NCI-H748 (cell line): ENCODE data around the gene OXNAD1.
A peak's percentile ranks its signal among the peaks of the same experiment; 100 is the strongest.
"Not testable (repeated sequence)": the region's sequence is repeated elsewhere in the genome, so short reads cannot be mapped to it uniquely, and the experiment has no call there.

Experiments
- DNase-seq: peaks from one replicate; lab custom pipeline; 2025; ENCODE audit not compliant: unreplicated experiment; lab: John Stamatoyannopoulos, UW

Gene OXNAD1

GRCh38 chr3:16303037-16303575 is 38.1 kb downstream of the OXNAD1 start:
- DNase-seq: no peak

- no peak for DNase-seq
Measured at GRCh38 chr3:16304061-16305010, 39.3 kb downstream of the OXNAD1 start.

GRCh38 chr3:16305111-16305541 is 40.1 kb downstream of the OXNAD1 start:
- DNase-seq: no peak

GRCh38 chr3:16307832-16308531 is 43.0 kb downstream of the OXNAD1 start:
- DNase-seq: no peak

GRCh38 chr3:16308727-16309126 is 43.7 kb downstream of the OXNAD1 start:
- no peak for DNase-seq

GRCh38 chr3:16309558-16309957 is 44.5 kb downstream of the OXNAD1 start:
- DNase-seq: no peak

- not testable (repeated sequence) for DNase-seq
Measured at GRCh38 chr3:16310486-16310885, 45.5 kb downstream of the OXNAD1 start.

- DNase-seq: no peak
Measured at GRCh38 chr3:16311960-16312451, 47.0 kb downstream of the OXNAD1 start.

- no peak for DNase-seq
Measured at GRCh38 chr3:16313886-16314645, 49.1 kb downstream of the OXNAD1 start.

GRCh38 chr3:16315623-16316022 is 50.6 kb downstream of the OXNAD1 start:
- DNase-seq: no peak

- DNase-seq: no peak
Measured at GRCh38 chr3:16316396-16316795, 51.4 kb downstream of the OXNAD1 start.

- DNase-seq: no peak
Measured at GRCh38 chr3:16316847-16317560, 52.0 kb downstream of the OXNAD1 start.

GRCh38 chr3:16317561-16317945 is 52.5 kb downstream of the OXNAD1 start:
- DNase-seq: no peak

GRCh38 chr3:16318176-16318575 is 53.2 kb downstream of the OXNAD1 start:
- no peak for DNase-seq

GRCh38 chr3:16319307-16319706 is 54.3 kb downstream of the OXNAD1 start:
- peak; percentile 1 for DNase-seq

GRCh38 chr3:16319723-16320122 is 54.7 kb downstream of the OXNAD1 start:
- no peak for DNase-seq

- DNase-seq: no peak
Measured at GRCh38 chr3:16320711-16321110, 55.7 kb downstream of the OXNAD1 start.

- DNase-seq: no peak
Measured at GRCh38 chr3:16322189-16322588, 57.2 kb downstream of the OXNAD1 start.

GRCh38 chr3:16323737-16324136 is 58.7 kb downstream of the OXNAD1 start:
- DNase-seq: no peak

GRCh38 chr3:16325850-16326249 is 60.8 kb downstream of the OXNAD1 start:
- no peak for DNase-seq
